ENCODE data around the gene FN1. TPM values are rescaled to one million over a fixed set of nuclear protein-coding genes. Genes with fewer than 3 reads are reported as not detected.

Gene FN1
- total and polyA plus RNA-seq, 2 of the 8 experiments (the other 6 are each of a cell fraction or from before 2014, with no cell fraction given) = 42.9 to 109 TPM

DNA sequence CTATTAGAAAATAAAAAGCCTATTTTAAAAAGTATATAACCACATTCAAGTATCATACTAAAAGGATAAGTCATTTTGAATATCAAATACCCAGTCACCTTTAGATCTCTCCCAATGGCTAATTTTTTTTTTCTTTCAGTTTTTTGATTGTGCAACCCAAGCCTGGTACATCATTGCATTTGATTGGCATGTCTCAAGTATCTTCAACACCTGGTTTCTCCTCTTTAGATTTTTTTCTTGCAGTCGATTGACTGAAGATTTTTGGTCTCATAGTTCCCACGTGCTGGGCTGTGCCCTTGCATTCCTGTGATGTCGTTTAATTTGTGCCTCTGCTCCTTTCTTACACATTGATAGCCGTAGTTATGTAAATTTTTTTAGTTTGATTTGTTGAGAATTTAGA lies 83.3 kb downstream of the FN1 start:
- H2BK12ac ChIP-seq (ENCODE audit: low read depth, low read length) = no peak overlapping the region
- H3K36me3 ChIP-seq (ENCODE audit: control insufficient read depth in 2 of 4, insufficient read depth in 4 of 4, low read length in 3 of 4) = peaks cover 7 to 37% (median 15%) of the 10 kb centered on the region in 4 experiments; a peak in 7 of 8 replicates
- no peaks in the 10 kb centered on the region for H3K27me3 ChIP-seq (replicated peaks in 1 of 4; ENCODE audit: control insufficient read depth in 3 of 4, extremely low read depth in 1 of 4, insufficient read depth in 3 of 4, low read length in 3 of 4)
- H3K23me2 ChIP-seq (ENCODE audit: low read depth, low read length) = no peaks in the 10 kb centered on the region
- DNase-seq (ENCODE audit: low read depth in 1 of 2, low spot score in 2 of 2) (no peak), FAIRE-seq (no peak)
- H2BK120ac ChIP-seq (replicated peaks; ENCODE audit: low read depth, low read length) = no peak overlapping the region
- H2BK15ac ChIP-seq (ENCODE audit: low read length) = no peak overlapping the region
- H3K27ac ChIP-seq (ENCODE audit: low read depth, low read length) = no peak overlapping the region
- WGBS, 2 experiments (ENCODE audit: extremely low coverage in 1 of 2, insufficient coverage in 1 of 2, insufficient read length in 1 of 2, insufficient replicate concordance in 2 of 2, low coverage in 1 of 2, low lambda C conversion rate in 2 of 2, missing lambda C conversion rate in 1 of 2) = 66% methylated on average over 4 of the region's 4 CpGs; no CpG with 5 or more reads in 1 of the 2 experiments
- no peak overlapping the region for H3K56ac ChIP-seq (replicated peaks; ENCODE audit: insufficient read length, low read depth, low read length)
- no peak overlapping the region for H2AK5ac ChIP-seq (ENCODE audit: low read depth, low read length)
- H3K18ac ChIP-seq (ENCODE audit: extremely low read depth, low read length) = no peak overlapping the region
- no peak overlapping the region for H3K14ac ChIP-seq (ENCODE audit: insufficient read length)
- no peak overlapping the region for H2BK20ac ChIP-seq (ENCODE audit: low read length)
- ChIA-PET CTCF (ENCODE audit: partially characterized antibody) (no interaction called here), POLR2A (ENCODE audit: partially characterized antibody) (no interaction called here)
- H4K20me1 ChIP-seq (replicated peaks in 1 of 2; ENCODE audit: control insufficient read depth in 1 of 2, insufficient read depth in 2 of 2, low read length in 2 of 2) = peaks cover 0 to 1% of the 10 kb centered on the region in 2 experiments
- H4K91ac ChIP-seq (replicated peaks; ENCODE audit: insufficient read length, low read length) = no peak overlapping the region
- no peak overlapping the region for H4K8ac ChIP-seq (ENCODE audit: extremely low read depth, insufficient read depth, low read length)
- H3K4me2 ChIP-seq (ENCODE audit: insufficient read depth in 1 of 2, low read depth in 2 of 2, low read length in 2 of 2) = no peak overlapping the region
- no peak overlapping the region for H2BK5ac ChIP-seq (ENCODE audit: low read depth, low read length)
- no peak overlapping the region for H3K4ac ChIP-seq (replicated peaks; ENCODE audit: insufficient read length, low read depth, low read length)
- no peak overlapping the region for H2AFZ ChIP-seq (ENCODE audit: low read length)
- no peak overlapping the region for H3K9ac ChIP-seq (replicated peaks in 1 of 4; ENCODE audit: extremely low read depth in 1 of 4, low read depth in 3 of 4, low read length in 3 of 4)
- H3K4me1 ChIP-seq (replicated peaks in 1 of 4; ENCODE audit: control insufficient read depth in 3 of 4, insufficient read depth in 4 of 4, low read length in 3 of 4) = no peaks in the 10 kb centered on the region
- no peaks in the 10 kb centered on the region for H3K9me3 ChIP-seq (ENCODE audit: insufficient read depth in 2 of 2, low read depth in 1 of 2, low read length in 1 of 2)
- no peak overlapping the region for H4K5ac ChIP-seq (ENCODE audit: insufficient read length, low read depth, low read length)
- no peak for TF ChIP-seq EP300 (IDR thresholded peaks at IDR 0.05; ENCODE audit: borderline replicate concordance in 1 of 2, low read depth in 2 of 2, low read length in 2 of 2)
- no peak for TF ChIP-seq CREB1 (IDR thresholded peaks at IDR 0.05)
- TF ChIP-seq KDM4A (IDR thresholded peaks at IDR 0.05; ENCODE audit: low read depth, low read length, severe bottlenecking) = no peak
- TF ChIP-seq SUZ12 (IDR thresholded peaks at IDR 0.05; ENCODE audit: low read length) = no peak
- TF ChIP-seq TAF7 (optimal IDR thresholded peaks at IDR 0.05; ENCODE audit: borderline replicate concordance, low read depth, low read length) = no peak
- no peak for TF ChIP-seq ASH2L (IDR thresholded peaks at IDR 0.05; ENCODE audit: low read length)
- no peak for TF ChIP-seq HDAC6 (IDR thresholded peaks at IDR 0.05; ENCODE audit: low read depth, low read length)
- no peak overlapping the region for H3K4me3 ChIP-seq (ENCODE audit: extremely low read depth in 1 of 4, insufficient read depth in 2 of 4, low read depth in 3 of 4, low read length in 4 of 4)
- no peaks in the 10 kb centered on the region for H3K79me1 ChIP-seq (ENCODE audit: low read depth, low read length)
- no peaks in the 10 kb centered on the region for H3K79me2 ChIP-seq (ENCODE audit: control insufficient read depth in 1 of 2, insufficient read depth in 2 of 2, low read length in 2 of 2)
- no peak overlapping the region for H3K23ac ChIP-seq (ENCODE audit: insufficient read length)
